Tibial nerve (tissue), 4 donors: Measurements from ENCODE around the gene GSK3B. TPM values are rescaled to one million over a fixed set of nuclear protein-coding genes. Genes with fewer than 3 reads are reported as not detected.
"Not testable (repeated sequence)": the region's sequence is repeated elsewhere in the genome, so short reads cannot be mapped to it uniquely, and the experiment has no call there.

ENCODE experiments used
- DNase-seq, 2 donors: peaks; one replicate each; pipeline ENCODE4 v3.0.0-alpha.2; 2019; ENCODE audit warnings: low spot score in 2 of 2
- H3K27ac ChIP-seq, 4 donors: fragments of 200-600 bp; sonication (generic) in 3 of 4; one replicate each; pipeline ENCODE4 v1.5.1; 2017 to 2019; ENCODE audit warnings: mild to moderate bottlenecking in 1 of 4
- H3K27me3 ChIP-seq, 2 donors: fragments of 200-600 bp; sonication (generic) in 1 of 2; one replicate each; pipeline versions ENCODE4 v1.5.1 to v1.6.0; 2017 to 2019
- H3K36me3 ChIP-seq, 3 donors: fragments of 200-600 bp; sonication (generic); one replicate each; pipeline ENCODE4 v1.5.1; 2018 to 2019
- H3K4me1 ChIP-seq, 4 donors: fragments of 200-600 bp; sonication (generic) in 3 of 4; one replicate each; pipeline ENCODE4 v1.5.1; 2017 to 2019
- H3K4me3 ChIP-seq, 4 donors: fragments of 200-600 bp; sonication (generic) in 3 of 4; one replicate each; pipeline ENCODE4 v1.5.1; 2017 to 2019; ENCODE audit warnings: mild to moderate bottlenecking in 1 of 4, moderate library complexity in 1 of 4
- H3K9me3 ChIP-seq, 4 donors: fragments of 200-600 bp; sonication (generic) in 3 of 4; one replicate each; pipeline ENCODE4 v1.5.1; 2017 to 2019
- CTCF ChIP-seq, 5 experiments: fragments of 200-600 bp in 3 of 5; fragments of 450-650 bp in 2 of 5; sonication (generic) in 3 of 5; IDR thresholded peaks; one replicate each; pipeline ENCODE4 v1.5.1; 2016 to 2019; ENCODE audit warnings: antibody characterized with exemption in 5 of 5, mild to moderate bottlenecking in 3 of 5, moderate library complexity in 2 of 5
- EP300 ChIP-seq, 2 donors: sonication (generic); formaldehyde crosslinking; IDR thresholded peaks; one replicate each; pipeline ENCODE4 v1.6.1; 2017; ENCODE audit warnings: antibody characterized with exemption in 2 of 2, mild to moderate bottlenecking in 1 of 2
- POLR2A ChIP-seq, 2 donors: fragments of 450-650 bp; IDR thresholded peaks; one replicate each; pipeline ENCODE4 v1.6.1; 2017; ENCODE audit warnings: antibody characterized with exemption in 2 of 2, mild to moderate bottlenecking in 2 of 2, moderate library complexity in 2 of 2
- whole genome bisulfite sequencing, 2 donors: methylation state at CpG; one replicate each; pipeline ENCODE4 v1.1.5; 2018; 5-methylcytosine and 5-hydroxymethylcytosine counted together
- total RNA-seq, 4 donors: library from RNA; depleted of rRNA; stranded (reverse); fragments of >200 nt; gene quantifications; one replicate each; pipeline ENCODE4 v1.1.0, GENCODE V29; 2016

Gene GSK3B
- total RNA-seq, 4 donors from 2014 or later, result 22.6 to 39.3 (median 28.5) TPM

GRCh38 chr3:119998166-119998565 lies 96.1 kb downstream of the GSK3B start:
- no peaks in the 10 kb centered on the region for H3K27me3 ChIP-seq
- no peak overlapping the region for H3K4me3 ChIP-seq
- no peak for DNase-seq
- no peak overlapping the region for H3K27ac ChIP-seq
- peaks cover 0 to 32% (median 0%) of the 10 kb centered on the region in 3 donors for H3K36me3 ChIP-seq
- peaks cover 0 to 6% (median 0%) of the 10 kb centered on the region in 4 donors for H3K4me1 ChIP-seq
- peaks cover 0 to 5% (median 0%) of the 10 kb centered on the region in 4 donors for H3K9me3 ChIP-seq
- TF ChIP-seq POLR2A (IDR thresholded peaks at IDR 0.05), result no peak
- TF ChIP-seq EP300 (IDR thresholded peaks at IDR 0.05), result no peak
- no peak for TF ChIP-seq CTCF (IDR thresholded peaks at IDR 0.05)
- 46 to 90% methylated on average over 1 of the region's 1 CpG for WGBS, 2 donors

GRCh38 chr3:119990888-119991287 lies 103.4 kb downstream of the GSK3B start:
- Histone ChIP-seq H3K4me3 (no peak overlapping the region), H3K9me3 (peaks cover 0 to 11% (median 2%) of the 10 kb centered on the region in 4 donors)

GRCh38 chr3:119989981-119990655 lies 104.1 kb downstream of the GSK3B start:
- H3K27ac ChIP-seq, result no peak overlapping the region
- no peaks in the 10 kb centered on the region for H3K36me3 ChIP-seq
- peaks cover 0 to 24% (median 2%) of the 10 kb centered on the region in 4 donors for H3K4me1 ChIP-seq
- no peaks in the 10 kb centered on the region for H3K27me3 ChIP-seq
- no peak overlapping the region for H3K4me3 ChIP-seq
- TF ChIP-seq EP300 (IDR thresholded peaks at IDR 0.05) (no peak), CTCF (IDR thresholded peaks at IDR 0.05) (no peak), POLR2A (IDR thresholded peaks at IDR 0.05) (no peak)
- H3K9me3 ChIP-seq, result peaks cover 0 to 19% (median 5%) of the 10 kb centered on the region in 4 donors
- DNase-seq, result no peak
- WGBS, 2 donors, result 85 to 96% methylated on average over 8 of the region's 8 CpGs

More at GRCh38 chr3:119990888-119991287, 103.4 kb downstream of the GSK3B start:
- Histone ChIP-seq H3K27ac (no peak overlapping the region), H3K4me1 (peaks cover 0 to 24% (median 2%) of the 10 kb centered on the region in 4 donors), H3K36me3 (no peaks in the 10 kb centered on the region), H3K27me3 (no peaks in the 10 kb centered on the region)
- no peak for DNase-seq
- TF ChIP-seq EP300 (IDR thresholded peaks at IDR 0.05) (no peak), POLR2A (IDR thresholded peaks at IDR 0.05) (no peak), CTCF (IDR thresholded peaks at IDR 0.05) (no peak)

- peaks cover 0 to 34% (median 12%) of the 10 kb centered on the region in 4 donors for H3K9me3 ChIP-seq
- not testable (repeated sequence) for H3K27me3 ChIP-seq, H3K27ac ChIP-seq, H3K4me3 ChIP-seq, DNase-seq, H3K36me3 ChIP-seq
- peaks cover 0 to 17% (median 2%) of the 10 kb centered on the region in 4 donors for H3K4me1 ChIP-seq
- 94 to 96% methylated on average over 4 of the region's 4 CpGs for WGBS, 2 donors
Measured at GRCh38 chr3:119986812-119987211, 107.4 kb downstream of the GSK3B start.

GRCh38 chr3:119981386-119981785 lies 112.9 kb downstream of the GSK3B start:
- 97 to 98% methylated on average over 14 of the region's 14 CpGs for WGBS, 2 donors
- TF ChIP-seq POLR2A (IDR thresholded peaks at IDR 0.05), result no peak
- no peak for TF ChIP-seq EP300 (IDR thresholded peaks at IDR 0.05)
- no peak for TF ChIP-seq CTCF (IDR thresholded peaks at IDR 0.05)
- Histone ChIP-seq H3K4me3 (no peak overlapping the region), H3K27me3 (no peaks in the 10 kb centered on the region), H3K4me1 (peaks cover 0 to 9% (median 0%) of the 10 kb centered on the region in 4 donors), H3K36me3 (peaks cover 0 to 10% (median 0%) of the 10 kb centered on the region in 3 donors), H3K9me3 (peaks cover 0 to 26% (median 12%) of the 10 kb centered on the region in 4 donors), H3K27ac (no peak overlapping the region)
- DNase-seq, result no peak
